ENCODE measurements around the gene EHD4.

GRCh38 chr15:41952013-41952563, 20.3 kb downstream of the EHD4 start:
- no peak for TF ChIP-seq EZH2phosphoT487 (IDR thresholded peaks at IDR 0.05; ENCODE audit: borderline replicate concordance)
- TF ChIP-seq, protein P1, sequence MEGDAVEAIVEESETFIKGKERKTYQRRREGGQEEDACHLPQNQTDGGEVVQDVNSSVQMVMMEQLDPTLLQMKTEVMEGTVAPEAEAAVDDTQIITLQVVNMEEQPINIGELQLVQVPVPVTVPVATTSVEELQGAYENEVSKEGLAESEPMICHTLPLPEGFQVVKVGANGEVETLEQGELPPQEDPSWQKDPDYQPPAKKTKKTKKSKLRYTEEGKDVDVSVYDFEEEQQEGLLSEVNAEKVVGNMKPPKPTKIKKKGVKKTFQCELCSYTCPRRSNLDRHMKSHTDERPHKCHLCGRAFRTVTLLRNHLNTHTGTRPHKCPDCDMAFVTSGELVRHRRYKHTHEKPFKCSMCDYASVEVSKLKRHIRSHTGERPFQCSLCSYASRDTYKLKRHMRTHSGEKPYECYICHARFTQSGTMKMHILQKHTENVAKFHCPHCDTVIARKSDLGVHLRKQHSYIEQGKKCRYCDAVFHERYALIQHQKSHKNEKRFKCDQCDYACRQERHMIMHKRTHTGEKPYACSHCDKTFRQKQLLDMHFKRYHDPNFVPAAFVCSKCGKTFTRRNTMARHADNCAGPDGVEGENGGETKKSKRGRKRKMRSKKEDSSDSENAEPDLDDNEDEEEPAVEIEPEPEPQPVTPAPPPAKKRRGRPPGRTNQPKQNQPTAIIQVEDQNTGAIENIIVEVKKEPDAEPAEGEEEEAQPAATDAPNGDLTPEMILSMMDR (conservative IDR thresholded peaks at IDR 0.05; ENCODE audit: low read length): no peak

Data from Loucy (cell line).